OCI-LY3 (cell line): ENCODE results near the gene NCOA3.

Experiments
- H2AFZ ChIP-seq: fragments of 200-600, 300-600 bp; shearing (Covaris generic); 2 replicates; pipeline ENCODE4 v1.6.0; 2014; ENCODE audit warnings: antibody characterized with exemption, low read depth, low read length
- H3K27ac ChIP-seq: fragments of 200-600, 300-600 bp; sonication (generic); 2 replicates; pipeline ENCODE4 v1.5.1; 2014; ENCODE audit warnings: mild to moderate bottlenecking, low read length, moderate library complexity, mixed read lengths
- H3K27me3 ChIP-seq: fragments of 200-600, 300-600 bp; sonication (generic); 2 replicates; pipeline ENCODE4 v1.6.1; 2014; ENCODE audit warnings: low read depth, low read length, mixed read lengths
- H3K36me3 ChIP-seq: fragments of 200-600, 300-600 bp; sonication (generic); replicated peaks from 2 replicates; pipeline ENCODE3; 2014; ENCODE audit warnings: low read depth, low read length, mixed read lengths
- H3K4me1 ChIP-seq: fragments of 300-600, 200-600 bp; sonication (generic); 2 replicates; pipeline ENCODE4 v1.6.1; 2014; ENCODE audit warnings: low read length, mixed read lengths
- H3K4me2 ChIP-seq: fragments of 200-600, 300-600 bp; sonication (generic); 2 replicates; pipeline ENCODE4 v1.6.1; 2014; ENCODE audit warnings: low read length, mixed read lengths
- H3K4me3 ChIP-seq: fragments of 300-600, 200-600 bp; sonication (generic); 2 replicates; pipeline ENCODE4 v1.5.1; 2014; ENCODE audit warnings: antibody characterized with exemption, mild to moderate bottlenecking, low read length, moderate library complexity
- H3K79me2 ChIP-seq: fragments of 300-600, 200-600 bp; shearing (Covaris generic); 2 replicates; pipeline ENCODE4 v1.6.1; 2014; ENCODE audit warnings: mild to moderate bottlenecking, low read length, mixed read lengths
- H3K9ac ChIP-seq: fragments of 300-600, 200-600 bp; shearing (Covaris generic); 2 replicates; pipeline ENCODE4 v1.6.0; 2014; ENCODE audit warnings: mild to moderate bottlenecking, low read length, moderate library complexity
- H3K9me3 ChIP-seq: fragments of 200-600, 300-600 bp; shearing (Covaris generic); 2 replicates; pipeline ENCODE4 v1.6.1; 2014; ENCODE audit warnings: low read length, mixed read lengths; ENCODE audit not compliant: insufficient read depth
- H4K20me1 ChIP-seq: fragments of 200-600, 300-600 bp; sonication (generic); 2 replicates; pipeline ENCODE4 v1.6.1; 2016; ENCODE audit warnings: low read length, mixed read lengths; ENCODE audit not compliant: insufficient read depth
- EZH2phosphoT487 ChIP-seq: fragments of 200-600 bp; shearing (Covaris generic); IDR thresholded peaks from 2 replicates; pipeline ENCODE4 v1.6.1; 2018; ENCODE audit warnings: antibody characterized with exemption, mixed run types, low read depth
- TF ChIP-seq, protein P1 (sequence below): fragments of 200-600, 300-600 bp; sonication (generic); IDR thresholded peaks from 2 replicates; pipeline ENCODE4 v1.5.1; 2014; ENCODE audit warnings: antibody characterized with exemption, low read length, low read depth

NCOA3 gene

GRCh38 chr20:47682028-47682783 lies 180.5 kb downstream of the NCOA3 start:
- Histone ChIP-seq H3K4me2 (no peak overlapping the region), H3K4me3 (no peak overlapping the region), H3K36me3 (no peaks in the 10 kb centered on the region), H3K4me1 (no peaks in the 10 kb centered on the region), H4K20me1 (no peaks in the 10 kb centered on the region), H3K9me3 (no peaks in the 10 kb centered on the region), H3K9ac (no peak overlapping the region), H3K79me2 (no peaks in the 10 kb centered on the region), H2AFZ (no peak overlapping the region), H3K27ac (no peak overlapping the region), H3K27me3 (peaks cover 4% of the 10 kb centered on the region)
- no peak for TF ChIP-seq EZH2phosphoT487
- TF ChIP-seq, protein P1, sequence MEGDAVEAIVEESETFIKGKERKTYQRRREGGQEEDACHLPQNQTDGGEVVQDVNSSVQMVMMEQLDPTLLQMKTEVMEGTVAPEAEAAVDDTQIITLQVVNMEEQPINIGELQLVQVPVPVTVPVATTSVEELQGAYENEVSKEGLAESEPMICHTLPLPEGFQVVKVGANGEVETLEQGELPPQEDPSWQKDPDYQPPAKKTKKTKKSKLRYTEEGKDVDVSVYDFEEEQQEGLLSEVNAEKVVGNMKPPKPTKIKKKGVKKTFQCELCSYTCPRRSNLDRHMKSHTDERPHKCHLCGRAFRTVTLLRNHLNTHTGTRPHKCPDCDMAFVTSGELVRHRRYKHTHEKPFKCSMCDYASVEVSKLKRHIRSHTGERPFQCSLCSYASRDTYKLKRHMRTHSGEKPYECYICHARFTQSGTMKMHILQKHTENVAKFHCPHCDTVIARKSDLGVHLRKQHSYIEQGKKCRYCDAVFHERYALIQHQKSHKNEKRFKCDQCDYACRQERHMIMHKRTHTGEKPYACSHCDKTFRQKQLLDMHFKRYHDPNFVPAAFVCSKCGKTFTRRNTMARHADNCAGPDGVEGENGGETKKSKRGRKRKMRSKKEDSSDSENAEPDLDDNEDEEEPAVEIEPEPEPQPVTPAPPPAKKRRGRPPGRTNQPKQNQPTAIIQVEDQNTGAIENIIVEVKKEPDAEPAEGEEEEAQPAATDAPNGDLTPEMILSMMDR, result no peak

GRCh38 chr20:47682916-47683315 lies 181.2 kb downstream of the NCOA3 start:
- Histone ChIP-seq H2AFZ (no peak overlapping the region), H3K4me3 (no peak overlapping the region), H3K9ac (no peak overlapping the region), H3K4me1 (no peaks in the 10 kb centered on the region), H3K27me3 (peaks cover 4% of the 10 kb centered on the region), H3K9me3 (no peaks in the 10 kb centered on the region), H3K79me2 (no peaks in the 10 kb centered on the region), H3K27ac (no peak overlapping the region), H4K20me1 (no peaks in the 10 kb centered on the region), H3K36me3 (no peaks in the 10 kb centered on the region), H3K4me2 (no peak overlapping the region)
- TF ChIP-seq, protein P1, result no peak
- no peak for TF ChIP-seq EZH2phosphoT487

DNA sequence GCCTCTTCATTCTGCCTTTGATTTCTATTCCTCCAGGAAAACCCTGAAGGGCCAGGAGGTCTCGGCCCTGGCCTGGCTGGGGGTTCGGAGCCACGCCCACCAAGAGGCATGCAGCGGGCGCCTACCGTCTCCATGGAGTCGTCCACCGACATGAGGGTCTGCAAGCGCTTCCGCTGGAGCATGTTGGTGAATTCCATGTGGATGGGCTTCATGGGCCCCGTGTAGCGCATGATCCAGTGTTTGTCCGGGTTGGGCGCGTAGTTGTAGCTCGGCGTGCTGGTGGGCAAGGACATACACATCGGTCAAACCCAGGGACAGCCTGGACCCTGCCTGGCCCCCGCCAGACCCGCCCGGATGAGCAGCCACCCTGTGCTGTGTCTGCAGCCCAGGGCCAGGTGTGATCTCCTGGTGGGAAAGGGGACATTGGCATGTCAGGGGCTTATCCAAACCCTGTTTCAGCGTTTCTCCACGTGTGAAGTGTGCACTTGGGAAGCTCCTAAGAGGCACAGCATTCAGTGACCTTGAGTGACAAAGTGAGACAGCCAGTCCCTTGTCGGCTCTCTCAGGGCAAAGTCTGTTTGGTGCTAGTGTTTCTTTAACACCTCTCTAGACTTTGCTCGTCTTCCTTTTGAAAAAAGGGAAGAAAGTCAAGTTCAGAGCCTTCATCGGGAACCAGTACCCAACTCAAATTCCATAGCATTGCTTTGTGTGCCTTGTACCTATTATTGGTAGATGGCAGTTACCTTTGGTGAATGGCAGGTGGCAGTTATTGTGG lies 182.8 kb downstream of the NCOA3 start:
- no peak overlapping the region for H2AFZ ChIP-seq
- no peaks in the 10 kb centered on the region for H3K36me3 ChIP-seq
- no peak overlapping the region for H3K27ac ChIP-seq
- H3K9ac ChIP-seq, result no peak overlapping the region
- H3K4me3 ChIP-seq, result no peak overlapping the region
- no peaks in the 10 kb centered on the region for H3K4me1 ChIP-seq
- TF ChIP-seq EZH2phosphoT487, result no peak
- TF ChIP-seq, protein P1, result no peak
- peaks cover 15% of the 10 kb centered on the region for H3K27me3 ChIP-seq
- H3K4me2 ChIP-seq, result no peak overlapping the region
- H3K9me3 ChIP-seq, result no peaks in the 10 kb centered on the region
- H3K79me2 ChIP-seq, result no peaks in the 10 kb centered on the region
- H4K20me1 ChIP-seq, result no peaks in the 10 kb centered on the region

- Histone ChIP-seq H3K4me2 (no peak overlapping the region), H2AFZ (no peak overlapping the region), H3K36me3 (no peaks in the 10 kb centered on the region)
Observed at GRCh38 chr20:47686545-47686944, 184.9 kb downstream of the NCOA3 start.

More at GRCh38 chr20:47686545-47686944, 184.9 kb downstream of the NCOA3 start:
- no peaks in the 10 kb centered on the region for H3K79me2 ChIP-seq
- H3K27me3 ChIP-seq, result peaks cover 31% of the 10 kb centered on the region
- H3K9me3 ChIP-seq, result no peaks in the 10 kb centered on the region
- no peak overlapping the region for H3K27ac ChIP-seq
- H3K4me1 ChIP-seq, result no peaks in the 10 kb centered on the region
- TF ChIP-seq, protein P1, result no peak
- TF ChIP-seq EZH2phosphoT487, result no peak
- H4K20me1 ChIP-seq, result no peaks in the 10 kb centered on the region
- H3K9ac ChIP-seq, result no peak overlapping the region
- H3K4me3 ChIP-seq, result no peak overlapping the region
